Neural cell (in vitro differentiated cells): ENCODE results near the gene LENG9.

Experiments
- CTCF ChIP-seq: fragments of 450-650 bp; IDR thresholded peaks from 2 replicates; pipeline ENCODE4 v1.5.1; 2014; ENCODE audit warnings: antibody characterized with exemption, mild to moderate bottlenecking, moderate library complexity; ENCODE audit not compliant: poor library complexity, severe bottlenecking
- EP300 ChIP-seq: fragments of 450-650 bp; conservative IDR thresholded peaks from 2 replicates; pipeline ENCODE4 v1.6.1; 2014; ENCODE audit warnings: antibody characterized with exemption, mild to moderate bottlenecking, moderate library complexity; ENCODE audit not compliant: poor library complexity, severe bottlenecking
- EZH2 ChIP-seq: fragments of 200-600, 300-800 bp; shearing (Covaris generic), sonication (generic); IDR thresholded peaks from 2 replicates; pipeline ENCODE4 v1.6.1; 2014; ENCODE audit warnings: antibody characterized with exemption, low read length, borderline replicate concordance, mild to moderate bottlenecking; ENCODE audit not compliant: insufficient read depth, poor library complexity, severe bottlenecking
- MXI1 ChIP-seq: fragments of 450-650 bp; conservative IDR thresholded peaks from 2 replicates; pipeline ENCODE4 v1.6.1; 2014; ENCODE audit warnings: antibody characterized with exemption, mild to moderate bottlenecking; ENCODE audit not compliant: poor library complexity, severe bottlenecking
- POLR2AphosphoS5 ChIP-seq: IDR thresholded peaks from 2 replicates; pipeline ENCODE4 v1.6.1; 2012
- RAD21 ChIP-seq: fragments of 450-650 bp; conservative IDR thresholded peaks from 2 replicates; pipeline ENCODE4 v1.6.1; 2014; ENCODE audit warnings: antibody characterized with exemption, mild to moderate bottlenecking, moderate library complexity
- REST ChIP-seq: IDR thresholded peaks from 2 replicates; pipeline ENCODE4 v1.6.1; 2012; ENCODE audit warnings: borderline replicate concordance
- SMC3 ChIP-seq: fragments of 450-650 bp; conservative IDR thresholded peaks from 2 replicates; pipeline ENCODE4 v1.6.1; 2014; ENCODE audit warnings: antibody characterized with exemption, mild to moderate bottlenecking, moderate library complexity; ENCODE audit not compliant: poor library complexity
- TAF1 ChIP-seq: IDR thresholded peaks from 2 replicates; pipeline ENCODE4 v1.6.1; 2012; ENCODE audit warnings: low read depth

GRCh38 chr19:54477650-54478049 is 14.1 kb upstream of the LENG9 start:
- TF ChIP-seq REST (no peak), CTCF (no peak), POLR2AphosphoS5 (no peak), EP300 (no peak), TAF1 (no peak), RAD21 (no peak), EZH2 (no peak), MXI1 (no peak), SMC3 (no peak)
